Activated CD4-positive, alpha-beta T cell treated with anti-CD3 and anti-CD28 coated beads, Interleukin-2, amount 50 U/mL, for 1 hour (primary cell): ENCODE measurements around the gene MINAR1.

Experiments
- DNase-seq: peaks from one replicate; pipeline ENCODE4 v3.0.0-alpha.2; 2020

MINAR1 gene

DNA sequence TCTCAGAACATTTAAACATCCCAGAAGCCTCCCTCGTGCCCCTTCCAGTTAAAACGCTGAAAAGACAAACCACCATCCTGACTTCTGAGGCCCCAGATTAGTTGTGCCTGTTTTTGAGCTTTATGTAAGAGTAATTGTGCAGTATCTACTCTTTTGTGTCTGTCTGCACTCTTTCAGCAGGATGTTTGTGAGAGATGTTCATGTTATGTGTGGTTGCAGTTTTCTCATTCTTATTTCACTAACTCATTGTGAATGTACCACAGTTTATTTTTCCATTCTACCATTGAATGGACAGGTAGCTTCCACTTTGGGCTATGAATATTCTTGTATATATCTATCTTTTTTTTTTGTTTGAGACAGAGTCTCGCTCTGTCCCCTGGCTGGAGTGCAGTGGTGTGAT, 40.3 kb downstream of the MINAR1 start:
- no peak for DNase-seq

DNA sequence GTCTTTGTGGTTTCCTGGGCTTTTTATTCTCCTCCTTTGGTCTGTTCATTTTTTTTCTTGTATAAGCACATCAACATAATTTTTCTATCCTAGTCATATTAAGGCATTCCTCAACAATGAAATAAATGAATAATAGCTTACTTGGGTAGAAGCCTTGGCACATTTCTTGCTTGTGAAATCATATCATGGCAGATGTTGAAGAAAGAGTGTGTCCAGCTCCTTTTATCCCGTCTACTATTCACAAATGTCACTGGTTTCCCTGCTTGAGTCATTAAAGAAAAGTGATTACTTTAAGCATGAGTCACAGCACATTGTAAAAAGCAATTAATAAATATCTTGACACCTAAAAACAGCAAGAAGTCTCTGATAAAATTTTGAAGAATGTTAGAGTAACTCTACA, 42.1 kb downstream of the MINAR1 start:
- DNase-seq, result no peak

DNA sequence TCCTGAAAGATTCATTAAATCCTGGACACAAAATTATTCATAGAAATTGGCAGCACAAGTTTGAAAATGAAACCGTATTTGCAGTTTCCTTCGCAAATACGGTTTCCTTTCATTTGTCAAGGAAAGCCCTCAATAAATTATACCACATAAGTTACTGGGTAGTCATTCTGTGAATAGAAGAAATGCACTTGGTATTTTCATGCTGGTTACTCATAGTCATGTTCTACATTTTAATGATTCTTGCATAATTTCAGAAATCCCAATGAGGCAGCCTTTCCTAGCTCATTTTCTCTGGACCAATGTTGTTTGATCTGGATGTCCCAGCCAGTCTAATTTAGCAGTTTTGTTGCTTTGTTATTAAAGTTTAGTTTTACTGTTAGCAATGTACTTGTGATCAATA, 43.2 kb downstream of the MINAR1 start:
- no peak for DNase-seq

DNA sequence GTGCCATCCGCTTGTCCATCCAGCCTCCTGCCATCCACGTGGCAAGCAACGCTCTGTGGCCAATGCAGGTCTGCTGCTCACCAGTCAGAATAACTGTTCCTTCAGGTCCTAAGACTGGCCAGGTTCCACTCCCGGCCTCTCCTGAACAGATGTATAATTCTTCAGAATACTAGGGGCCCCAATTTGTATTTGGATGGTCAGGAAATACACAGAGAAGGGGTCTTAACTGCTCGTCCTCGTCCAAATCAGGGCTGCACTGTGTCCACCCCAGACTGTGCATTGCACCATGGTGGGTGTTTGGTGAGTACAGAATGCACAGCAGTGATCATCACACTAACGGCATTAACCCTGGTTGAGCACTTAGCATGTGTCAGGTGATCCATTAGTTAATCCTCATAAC, 46.0 kb downstream of the MINAR1 start:
- no peak for DNase-seq

DNA sequence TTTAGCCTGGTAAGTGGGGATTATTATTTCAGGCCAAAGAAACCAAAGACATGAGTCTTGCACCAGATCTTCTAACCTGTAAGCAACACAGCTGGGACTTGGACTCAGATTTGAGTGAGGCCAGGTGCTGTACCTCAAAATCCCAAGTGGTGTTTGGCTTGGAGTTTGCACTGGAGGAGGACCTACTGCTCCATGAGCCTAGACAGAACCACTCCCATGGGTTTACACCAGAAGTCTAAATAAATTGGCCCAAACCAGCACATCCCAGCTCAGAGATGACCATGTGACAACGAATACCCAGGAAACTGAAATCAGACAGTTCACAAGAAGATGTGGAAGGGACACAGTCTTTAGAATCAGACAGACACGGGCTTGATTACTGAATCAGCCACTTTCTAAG, 47.5 kb downstream of the MINAR1 start:
- no peak for DNase-seq

DNA sequence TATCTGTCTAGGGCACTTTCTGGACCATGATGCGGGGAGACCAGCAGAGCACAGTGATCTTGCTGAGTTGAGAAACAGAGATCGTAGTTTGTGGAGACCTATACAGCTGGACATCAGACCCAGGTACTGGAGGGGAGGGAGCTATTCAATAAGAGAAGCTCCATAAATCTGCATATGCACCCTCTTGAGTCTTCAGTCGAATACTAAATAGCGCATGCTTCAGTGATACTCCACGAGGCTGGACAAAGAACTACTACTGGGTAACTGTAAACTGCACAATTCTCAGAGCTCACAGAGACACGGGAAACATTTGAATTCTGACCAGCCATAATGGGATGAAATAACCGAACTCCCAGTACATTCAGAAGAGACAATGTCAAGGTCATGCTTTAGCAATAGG, 49.7 kb downstream of the MINAR1 start:
- no peak for DNase-seq
